Thyroid gland (tissue), 4 donors: Measurements from ENCODE around the gene RBMX.

Source experiments
- POLR2A ChIP-seq, 2 donors: fragments of 450-650 bp; IDR thresholded peaks; one replicate each; pipeline ENCODE4 v1.6.1; 2017; ENCODE audit warnings: antibody characterized with exemption in 2 of 2, mild to moderate bottlenecking in 2 of 2, moderate library complexity in 1 of 2
- TF ChIP-seq, protein P1 (sequence below), 6 experiments: fragments of 200-600 bp in 3 of 6; fragments of 450-650 bp in 3 of 6; sonication (generic) in 3 of 6; IDR thresholded peaks; one replicate each; pipeline ENCODE4 v1.5.1; 2016 to 2019; ENCODE audit warnings: antibody characterized with exemption in 6 of 6, mild to moderate bottlenecking in 2 of 6, inconsistent platforms in 1 of 6, moderate library complexity in 1 of 6

DNA sequence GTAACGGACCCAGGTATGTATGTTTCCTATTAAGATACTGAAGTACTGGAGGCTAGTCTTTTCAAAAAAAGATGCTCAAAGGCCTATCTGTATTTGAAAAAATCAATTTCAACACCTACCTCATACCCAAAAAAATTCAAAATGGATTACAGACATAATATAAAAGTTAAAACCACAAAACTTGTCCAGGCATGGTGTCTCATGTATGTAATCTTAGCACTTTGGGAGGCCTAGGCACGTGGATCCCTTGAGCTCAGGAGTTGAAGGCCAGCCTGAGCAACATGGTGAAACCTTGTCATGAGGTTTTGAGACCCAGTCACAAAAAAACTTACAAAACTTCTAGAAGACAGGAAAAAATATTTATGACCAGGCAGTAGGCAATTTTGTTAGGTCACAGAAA, 16.7 kb downstream of the RBMX start:
- no peak for TF ChIP-seq POLR2A (IDR thresholded peaks at IDR 0.05)
- TF ChIP-seq, protein P1, sequence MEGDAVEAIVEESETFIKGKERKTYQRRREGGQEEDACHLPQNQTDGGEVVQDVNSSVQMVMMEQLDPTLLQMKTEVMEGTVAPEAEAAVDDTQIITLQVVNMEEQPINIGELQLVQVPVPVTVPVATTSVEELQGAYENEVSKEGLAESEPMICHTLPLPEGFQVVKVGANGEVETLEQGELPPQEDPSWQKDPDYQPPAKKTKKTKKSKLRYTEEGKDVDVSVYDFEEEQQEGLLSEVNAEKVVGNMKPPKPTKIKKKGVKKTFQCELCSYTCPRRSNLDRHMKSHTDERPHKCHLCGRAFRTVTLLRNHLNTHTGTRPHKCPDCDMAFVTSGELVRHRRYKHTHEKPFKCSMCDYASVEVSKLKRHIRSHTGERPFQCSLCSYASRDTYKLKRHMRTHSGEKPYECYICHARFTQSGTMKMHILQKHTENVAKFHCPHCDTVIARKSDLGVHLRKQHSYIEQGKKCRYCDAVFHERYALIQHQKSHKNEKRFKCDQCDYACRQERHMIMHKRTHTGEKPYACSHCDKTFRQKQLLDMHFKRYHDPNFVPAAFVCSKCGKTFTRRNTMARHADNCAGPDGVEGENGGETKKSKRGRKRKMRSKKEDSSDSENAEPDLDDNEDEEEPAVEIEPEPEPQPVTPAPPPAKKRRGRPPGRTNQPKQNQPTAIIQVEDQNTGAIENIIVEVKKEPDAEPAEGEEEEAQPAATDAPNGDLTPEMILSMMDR (IDR thresholded peaks at IDR 0.05): no peak
